Fibroblast of skin of right biceps (primary cell): Measurements from ENCODE around the gene SHCBP1.
A peak's percentile ranks its signal among the peaks of the same experiment; 100 is the strongest.
"Not testable (repeated sequence)": the region's sequence is repeated elsewhere in the genome, so short reads cannot be mapped to it uniquely, and the experiment has no call there.

Experiments used
- DNase-seq: peaks from one replicate; pipeline ENCODE4 v3.0.0-alpha.2; 2013

Gene SHCBP1

GRCh38 chr16:46621006-46621933 is at the start of gene SHCBP1:
Gene SHCBP1 (minus strand): TSS chr16:46621379. CDS start chr16:46621359, 20 bp downstream.
- peak; percentile 88 for DNase-seq

GRCh38 chr16:46662123-46662522 is 40.9 kb upstream of the SHCBP1 start:
- DNase-seq = no peak

DNA sequence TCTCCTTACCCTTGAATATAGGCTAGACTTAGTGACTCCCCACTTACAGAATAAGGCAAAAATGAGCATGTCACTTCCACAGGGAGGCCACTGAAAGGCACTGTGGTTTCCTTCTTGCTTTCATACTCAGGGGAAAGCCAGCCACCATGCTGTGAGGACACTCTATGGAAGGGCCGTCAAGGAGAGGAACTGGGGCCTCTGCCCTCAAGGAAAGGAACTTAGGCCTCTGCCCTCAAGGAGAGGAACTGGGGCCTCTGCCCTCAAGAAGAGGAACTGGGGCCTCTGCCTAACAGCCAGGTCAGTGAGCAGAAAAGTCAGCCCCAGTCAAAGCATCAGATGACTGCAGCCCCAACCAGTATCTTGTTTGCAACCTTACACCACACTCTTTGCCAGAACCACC is 37.7 kb upstream of the SHCBP1 start:
- no peak for DNase-seq

DNA sequence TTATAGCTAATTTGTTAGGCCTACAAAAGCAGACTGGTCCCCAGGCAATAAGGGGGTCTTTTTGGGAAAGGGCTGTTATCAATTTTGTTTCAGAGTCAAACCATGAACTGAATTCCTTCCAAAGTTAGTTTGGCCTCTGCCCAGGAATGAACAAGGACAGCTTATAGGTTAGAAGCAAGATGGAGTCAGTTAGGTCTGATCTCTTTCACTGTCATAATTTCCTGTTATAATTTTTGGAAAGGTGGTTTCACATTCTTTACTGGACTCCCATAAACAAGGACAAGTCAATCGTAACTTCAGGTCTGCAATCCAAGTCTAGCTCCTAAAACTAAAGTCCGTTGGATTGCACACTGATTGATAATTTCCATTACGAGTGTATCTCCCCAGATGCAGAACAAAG is 30.1 kb upstream of the SHCBP1 start:
- DNase-seq = no peak

GRCh38 chr16:46650254-46650623 is 29.1 kb upstream of the SHCBP1 start:
- peak; percentile 34 for DNase-seq

GRCh38 chr16:46649588-46650253 is 28.5 kb upstream of the SHCBP1 start:
- DNase-seq = peak; percentile 30

DNA sequence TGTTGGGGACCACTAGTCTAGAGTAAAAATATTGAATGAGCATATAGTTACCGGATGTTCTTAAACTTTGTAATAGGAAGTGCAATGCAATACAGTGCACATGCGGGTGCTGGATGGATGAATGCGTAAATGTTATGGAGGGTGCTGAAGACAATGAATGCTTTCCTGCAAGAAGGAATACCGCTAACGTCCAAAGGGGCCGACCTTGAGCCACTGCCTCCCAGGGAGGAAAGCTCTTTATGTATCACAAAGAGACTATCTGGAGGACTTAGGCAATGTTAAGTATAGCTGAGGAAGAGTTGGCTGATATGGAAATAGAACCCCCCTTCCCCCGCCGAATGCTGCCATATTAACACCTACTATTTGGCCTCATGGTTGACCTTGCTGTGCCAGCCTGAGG is 27.5 kb upstream of the SHCBP1 start:
- DNase-seq = no peak

- DNase-seq = peak; percentile 64
These were observed 18.1 kb upstream of the SHCBP1 start for GRCh38 chr16:46638947-46639925.

DNA sequence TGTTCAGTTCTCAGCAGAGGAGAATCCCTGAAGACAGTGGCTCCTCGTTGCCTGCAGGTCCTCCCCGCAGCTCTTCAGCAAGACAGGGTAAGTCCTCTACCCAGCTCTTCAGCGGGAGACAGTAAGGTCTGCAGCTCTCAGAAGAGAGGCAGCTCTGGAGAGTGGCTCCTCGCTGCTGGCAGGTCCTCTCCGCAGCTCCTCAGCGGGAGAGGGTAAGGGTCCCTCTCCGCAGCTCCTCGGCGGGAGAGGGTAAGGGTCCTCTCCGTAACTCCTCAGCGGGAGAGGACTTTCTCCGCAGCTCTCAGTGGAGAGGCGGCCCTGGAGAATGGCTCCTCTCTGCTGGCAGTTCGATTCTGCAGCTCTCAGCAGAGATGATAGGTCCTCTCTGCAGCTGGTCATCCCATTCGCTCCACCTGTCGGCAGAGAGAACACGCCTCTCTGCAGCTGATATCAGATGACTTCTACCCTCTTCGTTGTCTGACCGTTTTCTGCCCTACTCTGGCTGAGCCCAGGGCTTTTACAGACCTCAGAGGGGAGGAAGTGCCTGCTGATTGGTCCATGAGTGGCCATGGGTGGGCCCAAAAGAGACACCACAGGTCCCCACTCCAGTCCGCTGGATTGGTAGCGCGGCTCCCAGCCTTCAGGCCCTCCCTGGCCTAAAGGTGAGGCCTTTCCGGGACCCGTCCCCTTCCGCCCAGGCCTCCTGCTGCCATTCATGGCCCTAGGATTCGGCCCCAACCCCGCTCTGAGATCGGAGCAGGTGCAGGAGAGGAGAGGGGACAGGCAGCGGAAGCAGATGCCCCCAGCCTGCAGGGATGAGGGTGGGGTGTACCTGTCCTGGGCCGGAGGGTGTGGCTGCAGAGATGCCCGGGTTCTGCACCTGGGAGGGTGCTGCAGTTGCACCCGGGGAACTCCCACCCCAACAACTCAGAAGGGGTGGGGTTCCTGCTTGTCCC is 11.9 kb upstream of the SHCBP1 start:
- DNase-seq = no peak

GRCh38 chr16:46629331-46630219 is 8.4 kb upstream of the SHCBP1 start:
- peak; percentile 65 for DNase-seq

- no peak for DNase-seq
These were observed 6.6 kb upstream of the SHCBP1 start for GRCh38 chr16:46627746-46628145.

DNA sequence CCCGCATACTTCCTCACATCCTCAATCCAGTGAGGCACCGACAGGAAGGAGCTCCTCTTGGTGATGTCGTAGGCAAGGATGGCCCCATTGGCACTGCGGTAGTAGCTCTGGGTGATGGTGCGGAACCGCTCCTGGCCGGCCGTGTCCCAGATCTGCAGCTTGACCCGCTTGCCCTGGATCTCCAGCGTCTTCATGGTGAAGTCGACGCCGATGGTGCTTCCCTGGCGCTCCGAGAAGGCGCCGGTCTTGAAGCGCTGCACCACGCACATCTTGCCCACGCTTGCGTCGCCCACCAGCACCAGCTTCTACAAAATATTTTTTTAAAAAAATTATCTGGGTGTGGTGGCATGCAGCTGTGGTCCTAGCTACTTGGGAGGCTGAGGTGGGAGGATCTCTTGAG is 5.5 kb upstream of the SHCBP1 start:
- not testable (repeated sequence) for DNase-seq

- not testable (repeated sequence) for DNase-seq
These were observed 3.7 kb upstream of the SHCBP1 start for GRCh38 chr16:46624862-46625261.

- DNase-seq = not testable (repeated sequence)
These were observed 2.5 kb upstream of the SHCBP1 start for GRCh38 chr16:46623707-46624106.

- not testable (repeated sequence) for DNase-seq
These were observed 2.1 kb upstream of the SHCBP1 start for GRCh38 chr16:46623246-46623645.

DNA sequence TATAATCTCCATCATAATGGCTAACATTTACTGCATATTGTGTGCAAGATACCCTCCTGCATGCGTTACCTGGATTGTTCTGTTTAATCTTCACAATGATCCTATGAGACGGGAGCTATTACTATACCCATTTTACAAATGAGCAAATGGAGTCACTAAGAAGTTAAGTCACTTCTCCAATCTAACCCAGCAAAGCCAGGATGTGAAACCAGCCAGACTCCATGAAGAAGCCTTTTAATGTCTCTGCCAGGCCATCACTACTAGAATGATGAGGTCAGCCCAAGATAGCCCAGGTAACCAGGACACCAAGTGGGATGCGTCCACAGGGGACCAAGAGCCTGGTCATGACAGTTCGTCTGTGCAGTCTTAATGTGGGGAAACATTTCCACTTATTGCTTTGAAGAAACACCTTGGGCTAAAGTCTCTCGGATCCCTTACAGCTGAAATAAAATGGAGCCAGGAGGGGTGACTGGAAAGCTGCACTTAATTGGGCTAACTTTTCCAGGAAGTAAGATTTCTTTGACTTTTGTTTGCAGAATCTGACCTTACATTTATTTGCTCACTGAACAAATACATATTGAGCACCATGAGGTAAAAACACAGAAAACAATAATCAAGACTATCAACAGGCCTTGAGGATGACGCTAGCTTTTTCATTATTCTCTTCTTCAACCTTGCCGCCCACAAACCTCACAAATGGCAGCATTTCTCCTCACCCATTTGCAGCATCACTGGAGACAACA is 926 bp upstream of the SHCBP1 start:
- no peak for DNase-seq

DNA sequence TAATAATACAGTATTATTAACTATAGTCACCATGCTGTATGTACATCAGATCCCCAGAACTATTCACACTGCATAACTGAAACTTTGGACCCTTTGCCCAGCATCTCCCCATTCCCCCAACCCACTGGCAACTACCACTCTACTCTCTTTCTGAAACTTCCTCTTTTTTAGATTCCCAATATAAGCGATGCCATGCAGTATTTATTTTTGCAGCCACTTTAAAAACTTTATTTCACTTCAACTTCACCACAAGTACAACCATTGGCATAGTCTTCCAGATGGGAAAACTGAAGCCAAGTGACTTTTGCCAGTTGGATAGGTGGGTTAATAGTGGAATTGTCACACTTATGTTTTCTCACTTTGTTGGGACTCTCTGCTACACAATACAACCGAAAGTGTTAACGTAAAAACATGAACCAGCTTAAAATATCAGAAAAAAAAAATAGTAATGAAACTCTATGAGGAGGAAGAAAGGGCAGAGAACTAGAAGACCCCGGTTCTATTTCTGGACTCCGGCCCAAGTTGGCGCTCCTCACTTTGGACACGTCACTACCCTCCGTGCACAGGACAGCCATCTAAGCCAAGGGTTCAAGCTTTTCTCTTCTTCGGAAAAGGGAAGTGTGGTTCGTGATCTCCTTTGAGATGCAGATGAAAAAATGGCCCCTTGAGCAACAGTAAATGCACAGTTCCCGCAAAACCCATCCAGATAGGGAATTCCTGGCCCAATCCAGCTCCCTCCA is 743 bp downstream of the SHCBP1 start:
- DNase-seq = peak; percentile 48

GRCh38 chr16:46618516-46618915 is 2.7 kb downstream of the SHCBP1 start:
- DNase-seq = no peak

GRCh38 chr16:46614006-46614405 is 7.2 kb downstream of the SHCBP1 start:
- DNase-seq = no peak
